Measurements from ENCODE around the gene HOXD8. TPM values are rescaled to one million over a fixed set of nuclear protein-coding genes. Genes with fewer than 3 reads are reported as not detected.

HOXD8 gene
- total RNA-seq, 1 donor = 3.3 TPM

DNA sequence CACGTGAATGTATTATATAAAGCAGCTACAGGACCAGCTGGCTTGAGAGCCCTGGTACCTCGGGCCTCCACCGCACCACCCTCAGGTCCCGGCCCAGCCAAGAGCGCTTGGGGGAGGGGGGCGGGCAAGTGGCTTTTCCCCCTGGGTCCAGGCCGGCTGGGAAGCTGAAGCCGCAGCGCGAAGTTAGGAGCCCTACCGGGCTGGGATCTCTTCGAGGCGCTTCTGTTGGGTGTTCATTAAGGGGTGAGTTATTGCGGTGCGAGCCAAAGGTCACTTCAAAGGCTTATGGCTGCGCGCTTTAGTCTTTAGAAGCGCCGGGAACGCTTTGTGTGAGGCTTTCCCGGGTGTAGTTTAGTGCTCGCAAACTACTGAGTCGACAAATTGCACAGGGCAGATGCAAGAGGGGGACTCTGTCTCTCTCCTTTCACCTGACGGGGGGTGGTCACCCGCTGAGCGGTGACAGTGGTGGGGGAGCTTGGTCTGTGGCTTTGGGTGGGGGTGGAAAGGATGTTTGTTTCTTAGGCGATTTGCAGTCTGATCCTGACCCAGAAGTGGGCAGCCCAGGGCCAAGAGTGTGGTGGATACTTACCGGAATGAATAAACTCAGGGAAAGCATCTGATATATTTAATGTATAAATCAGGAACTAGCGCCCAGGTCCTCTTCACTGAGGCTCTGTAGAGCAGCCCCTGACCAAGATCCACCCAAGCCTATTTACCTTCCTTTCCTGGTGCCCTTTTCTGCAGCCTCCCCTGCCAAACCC is 33.6 kb downstream of the HOXD8 start:
- Histone ChIP-seq H3K27me3 (ENCODE audit: insufficient read depth, low read length) (peaks cover 76% of the 10 kb centered on the region), H4K20me1 (ENCODE audit: insufficient read depth, low read length) (no peaks in the 10 kb centered on the region), H3K9me3 (ENCODE audit: low read depth, low read length) (no peaks in the 10 kb centered on the region), H3K4me1 (ENCODE audit: insufficient read depth, low read length) (peaks cover 15% of the 10 kb centered on the region), H3K4me3 (ENCODE audit: insufficient read depth, low read length) (no peak overlapping the region), H2AFZ (ENCODE audit: low read length) (no peak overlapping the region), H3K79me2 (ENCODE audit: insufficient read depth, low read length) (no peaks in the 10 kb centered on the region), H3K36me3 (ENCODE audit: insufficient read depth, low read length) (no peaks in the 10 kb centered on the region), H3K4me2 (ENCODE audit: insufficient read depth, low read length) (no peak overlapping the region), H3K27ac (ENCODE audit: low read depth, low read length) (no peak overlapping the region)
- TF ChIP-seq, protein P1, sequence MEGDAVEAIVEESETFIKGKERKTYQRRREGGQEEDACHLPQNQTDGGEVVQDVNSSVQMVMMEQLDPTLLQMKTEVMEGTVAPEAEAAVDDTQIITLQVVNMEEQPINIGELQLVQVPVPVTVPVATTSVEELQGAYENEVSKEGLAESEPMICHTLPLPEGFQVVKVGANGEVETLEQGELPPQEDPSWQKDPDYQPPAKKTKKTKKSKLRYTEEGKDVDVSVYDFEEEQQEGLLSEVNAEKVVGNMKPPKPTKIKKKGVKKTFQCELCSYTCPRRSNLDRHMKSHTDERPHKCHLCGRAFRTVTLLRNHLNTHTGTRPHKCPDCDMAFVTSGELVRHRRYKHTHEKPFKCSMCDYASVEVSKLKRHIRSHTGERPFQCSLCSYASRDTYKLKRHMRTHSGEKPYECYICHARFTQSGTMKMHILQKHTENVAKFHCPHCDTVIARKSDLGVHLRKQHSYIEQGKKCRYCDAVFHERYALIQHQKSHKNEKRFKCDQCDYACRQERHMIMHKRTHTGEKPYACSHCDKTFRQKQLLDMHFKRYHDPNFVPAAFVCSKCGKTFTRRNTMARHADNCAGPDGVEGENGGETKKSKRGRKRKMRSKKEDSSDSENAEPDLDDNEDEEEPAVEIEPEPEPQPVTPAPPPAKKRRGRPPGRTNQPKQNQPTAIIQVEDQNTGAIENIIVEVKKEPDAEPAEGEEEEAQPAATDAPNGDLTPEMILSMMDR (IDR thresholded peaks at IDR 0.05; ENCODE audit: extremely low read depth, low read depth, low read length) = no peak
- no peak for DNase-seq (ENCODE audit: insufficient read length, low spot score, missing footprints)

DNA sequence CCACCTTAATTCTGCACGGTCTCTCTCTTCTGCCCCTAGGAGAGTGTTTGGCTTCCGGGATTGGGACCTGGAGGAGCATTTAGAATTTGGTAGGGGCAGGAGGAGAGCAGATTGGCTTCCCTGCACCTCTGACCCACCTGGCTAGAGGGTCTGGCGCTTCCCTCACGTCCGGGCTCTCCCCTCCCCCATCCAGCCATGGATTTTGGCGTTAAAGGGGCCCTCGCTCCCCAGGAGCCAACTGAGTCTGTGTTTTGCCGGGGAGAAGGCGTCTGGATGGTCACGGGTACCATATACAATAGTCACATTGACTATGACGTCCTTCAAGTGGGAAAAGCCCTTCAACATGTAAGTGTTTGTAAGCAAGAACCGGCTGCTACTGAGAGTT is 34.2 kb downstream of the HOXD8 start:
- TF ChIP-seq, protein P1 (IDR thresholded peaks at IDR 0.05; ENCODE audit: extremely low read depth, low read depth, low read length) = no peak
- no peak overlapping the region for H3K27ac ChIP-seq (ENCODE audit: low read depth, low read length)
- no peak for DNase-seq (ENCODE audit: insufficient read length, low spot score, missing footprints)
- H3K4me1 ChIP-seq (ENCODE audit: insufficient read depth, low read length) = peaks cover 15% of the 10 kb centered on the region
- H3K27me3 ChIP-seq (ENCODE audit: insufficient read depth, low read length) = peaks cover 76% of the 10 kb centered on the region
- no peaks in the 10 kb centered on the region for H3K79me2 ChIP-seq (ENCODE audit: insufficient read depth, low read length)
- no peak overlapping the region for H2AFZ ChIP-seq (ENCODE audit: low read length)
- no peaks in the 10 kb centered on the region for H3K9me3 ChIP-seq (ENCODE audit: low read depth, low read length)
- no peak overlapping the region for H3K4me2 ChIP-seq (ENCODE audit: insufficient read depth, low read length)
- no peaks in the 10 kb centered on the region for H4K20me1 ChIP-seq (ENCODE audit: insufficient read depth, low read length)
- no peak overlapping the region for H3K4me3 ChIP-seq (ENCODE audit: insufficient read depth, low read length)
- no peaks in the 10 kb centered on the region for H3K36me3 ChIP-seq (ENCODE audit: insufficient read depth, low read length)

DNA sequence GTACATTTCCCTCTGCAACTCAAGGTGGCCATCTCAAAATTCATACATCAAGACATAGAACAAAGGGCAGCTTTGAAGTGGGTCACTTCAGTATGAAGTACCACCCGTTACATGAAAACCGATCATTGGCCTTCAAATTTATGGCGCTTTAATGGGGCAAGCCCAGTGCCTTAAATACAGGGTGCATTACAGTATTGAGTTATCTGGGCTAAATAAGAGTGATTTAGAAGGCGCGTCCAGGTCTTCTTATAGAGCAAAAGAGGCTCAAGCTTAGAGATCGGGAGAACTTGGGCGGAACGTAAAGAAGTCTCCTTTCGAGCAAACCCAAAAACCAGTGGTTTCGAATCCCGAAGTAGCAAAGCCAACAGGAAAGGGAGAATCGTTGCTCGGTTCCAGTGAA is 34.7 kb downstream of the HOXD8 start:
- TF ChIP-seq, protein P1 (IDR thresholded peaks at IDR 0.05; ENCODE audit: extremely low read depth, low read depth, low read length) = no peak
- no peak overlapping the region for H3K4me2 ChIP-seq (ENCODE audit: insufficient read depth, low read length)
- no peaks in the 10 kb centered on the region for H3K79me2 ChIP-seq (ENCODE audit: insufficient read depth, low read length)
- no peak for DNase-seq (ENCODE audit: insufficient read length, low spot score, missing footprints)
- H3K4me1 ChIP-seq (ENCODE audit: insufficient read depth, low read length) = peaks cover 15% of the 10 kb centered on the region
- peaks cover 75% of the 10 kb centered on the region for H3K27me3 ChIP-seq (ENCODE audit: insufficient read depth, low read length)
- no peak overlapping the region for H2AFZ ChIP-seq (ENCODE audit: low read length)
- H3K4me3 ChIP-seq (ENCODE audit: insufficient read depth, low read length) = no peak overlapping the region
- H3K36me3 ChIP-seq (ENCODE audit: insufficient read depth, low read length) = no peaks in the 10 kb centered on the region
- H4K20me1 ChIP-seq (ENCODE audit: insufficient read depth, low read length) = no peaks in the 10 kb centered on the region
- no peak overlapping the region for H3K27ac ChIP-seq (ENCODE audit: low read depth, low read length)
- H3K9me3 ChIP-seq (ENCODE audit: low read depth, low read length) = no peaks in the 10 kb centered on the region

DNA sequence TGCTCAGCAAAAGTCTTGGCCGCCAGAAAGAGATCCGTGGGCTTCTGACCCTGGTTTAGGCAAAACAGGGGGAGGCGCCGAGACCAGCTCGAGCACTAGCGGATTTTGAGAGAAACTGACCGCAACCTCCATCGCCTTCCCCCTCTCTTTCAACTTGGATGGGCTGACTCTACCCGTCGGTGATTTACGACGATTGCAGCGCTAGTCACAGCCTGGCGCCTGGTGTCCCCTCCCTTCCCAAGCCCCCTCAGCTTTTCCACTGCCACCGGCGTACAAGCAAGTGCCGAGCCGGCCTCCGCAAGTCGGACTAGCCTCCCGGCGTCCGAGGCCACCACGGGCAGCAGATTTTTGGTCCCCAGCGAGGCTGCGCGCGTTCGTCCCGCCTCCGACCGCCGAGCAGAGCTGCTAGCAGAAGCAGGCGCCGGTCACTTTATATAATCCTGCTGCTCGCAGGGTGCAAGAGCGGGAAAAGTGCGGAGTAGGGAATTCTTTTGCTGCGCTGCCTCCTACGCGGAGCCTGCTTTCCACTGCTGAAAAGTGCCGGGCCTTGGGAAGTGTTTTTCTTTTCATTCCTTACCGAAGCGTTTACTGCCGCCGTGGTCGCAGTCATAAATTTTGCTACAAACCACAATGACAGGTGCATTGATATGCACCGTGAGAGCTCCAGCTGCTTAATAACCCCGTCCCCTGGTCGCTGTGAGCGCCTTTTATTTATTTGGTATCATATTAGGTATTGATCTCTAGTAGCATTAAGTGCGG is 35.3 kb downstream of the HOXD8 start:
- Histone ChIP-seq H3K4me3 (ENCODE audit: insufficient read depth, low read length) (peak overlapping the region; percentile 49), H3K4me1 (ENCODE audit: insufficient read depth, low read length) (peaks cover 15% of the 10 kb centered on the region), H3K9me3 (ENCODE audit: low read depth, low read length) (no peaks in the 10 kb centered on the region), H3K79me2 (ENCODE audit: insufficient read depth, low read length) (no peaks in the 10 kb centered on the region), H2AFZ (ENCODE audit: low read length) (no peak overlapping the region), H3K36me3 (ENCODE audit: insufficient read depth, low read length) (no peaks in the 10 kb centered on the region), H3K27ac (ENCODE audit: low read depth, low read length) (no peak overlapping the region), H3K4me2 (ENCODE audit: insufficient read depth, low read length) (peak overlapping the region; percentile 69), H3K27me3 (ENCODE audit: insufficient read depth, low read length) (peaks cover 69% of the 10 kb centered on the region), H4K20me1 (ENCODE audit: insufficient read depth, low read length) (no peaks in the 10 kb centered on the region)
- no peak for DNase-seq (ENCODE audit: insufficient read length, low spot score, missing footprints)
- TF ChIP-seq, protein P1 (IDR thresholded peaks at IDR 0.05; ENCODE audit: extremely low read depth, low read depth, low read length) = no peak
